Upper lobe of right lung (tissue), 1 donor: ENCODE data around the gene NOA1. TPM values are rescaled to one million over a fixed set of nuclear protein-coding genes. Genes with fewer than 3 reads are reported as not detected.
"Not testable (repeated sequence)": the region's sequence is repeated elsewhere in the genome, so short reads cannot be mapped to it uniquely, and the experiment has no call there.

Source experiments
- ATAC-seq: fragments of 200-7000 bp; cut with Tn5 transposase; one replicate; pipeline ENCODE4 v1.9.1; 2020; ENCODE audit warnings: mild to moderate bottlenecking, moderate library complexity
- DNase-seq: peaks from one replicate; pipeline ENCODE4 v3.0.0-alpha.2; 2020
- H3K27ac ChIP-seq: fragments of 200-600 bp; one replicate; pipeline ENCODE4 v1.8.0; 2022
- H3K27me3 ChIP-seq: fragments of 200-600 bp; one replicate; pipeline ENCODE4 v1.8.0; 2022; ENCODE audit warnings: mild to moderate bottlenecking
- H3K36me3 ChIP-seq: fragments of 200-600 bp; one replicate; pipeline ENCODE4 v1.8.0; 2022
- H3K4me1 ChIP-seq: fragments of 200-600 bp; one replicate; pipeline ENCODE4 v1.8.0; 2022
- H3K4me3 ChIP-seq: fragments of 200-600 bp; one replicate; pipeline ENCODE4 v1.8.0; 2022; ENCODE audit warnings: mild to moderate bottlenecking
- H3K9me3 ChIP-seq: fragments of 200-600 bp; one replicate; pipeline ENCODE4 v1.8.0; 2022
- CTCF ChIP-seq: fragments of 200-600 bp; IDR thresholded peaks from one replicate; pipeline ENCODE4 v1.8.0; 2022; ENCODE audit warnings: antibody characterized with exemption
- intact Hi-C: fragments of 100-400 bp; cut with DNase I; formaldehyde crosslinking; loops from one replicate; pipeline ENCODE4 v1.11.0; 2022
- total RNA-seq: library from RNA; stranded (reverse); fragmentation: NEBNext Ultra II Directional; extraction: Animal tissue kit (Norgen Biotek cat#: 25700); gene quantifications from one replicate; pipeline ENCODE4 v1.2.1, GENCODE V29; 2021
- donor health status: DM: no; HTN: yes; CAD: no; lungs with severe emphysema.

The NOA1 gene
- total RNA-seq, 1 donor from 2014 or later: 14.5 TPM

GRCh38 chr4:56937262-56937661 lies 40.1 kb downstream of the NOA1 start:
- no peak for TF ChIP-seq CTCF
- no peaks in the 10 kb centered on the region for H3K4me1 ChIP-seq
- no peak overlapping the region for H3K27ac ChIP-seq
- no peak overlapping the region for H3K4me3 ChIP-seq
- no peaks in the 10 kb centered on the region for H3K9me3 ChIP-seq
- intact Hi-C loops: no loop called here
- ATAC-seq: no peak
- no peaks in the 10 kb centered on the region for H3K27me3 ChIP-seq
- DNase-seq: no peak
- peaks cover 10% of the 10 kb centered on the region for H3K36me3 ChIP-seq

GRCh38 chr4:56931924-56932323 lies 45.5 kb downstream of the NOA1 start:
- no peaks in the 10 kb centered on the region for H3K4me1 ChIP-seq
- ATAC-seq (no peak), DNase-seq (no peak)
- no peaks in the 10 kb centered on the region for H3K27me3 ChIP-seq
- intact Hi-C loops: no loop called here
- H3K9me3 ChIP-seq: no peaks in the 10 kb centered on the region
- H3K4me3 ChIP-seq: no peak overlapping the region
- no peak overlapping the region for H3K27ac ChIP-seq
- no peak for TF ChIP-seq CTCF
- peaks cover 28% of the 10 kb centered on the region for H3K36me3 ChIP-seq

GRCh38 chr4:56930638-56931037 lies 46.8 kb downstream of the NOA1 start:
- DNase-seq: no peak
- no peak overlapping the region for H3K27ac ChIP-seq
- no peaks in the 10 kb centered on the region for H3K27me3 ChIP-seq
- H3K9me3 ChIP-seq: no peaks in the 10 kb centered on the region
- H3K36me3 ChIP-seq: peaks cover 30% of the 10 kb centered on the region
- no peak for ATAC-seq
- intact Hi-C loops: no loop called here
- H3K4me3 ChIP-seq: no peak overlapping the region
- H3K4me1 ChIP-seq: no peaks in the 10 kb centered on the region
- TF ChIP-seq CTCF: no peak

GRCh38 chr4:56927196-56927595 lies 50.2 kb downstream of the NOA1 start:
- Histone ChIP-seq H3K27me3 (no peaks in the 10 kb centered on the region), H3K9me3 (no peaks in the 10 kb centered on the region), H3K27ac (no peak overlapping the region), H3K36me3 (peaks cover 61% of the 10 kb centered on the region), H3K4me1 (no peaks in the 10 kb centered on the region), H3K4me3 (no peak overlapping the region)
- ATAC-seq: no peak
- no peak for TF ChIP-seq CTCF
- intact Hi-C loops: no loop called here
- DNase-seq: no peak

- intact Hi-C loops, ATAC-seq, DNase-seq, H3K27ac ChIP-seq, H3K9me3 ChIP-seq, H3K4me3 ChIP-seq, H3K27me3 ChIP-seq: not testable (repeated sequence)
- Histone ChIP-seq H3K4me1 (peaks cover 45% of the 10 kb centered on the region), H3K36me3 (peaks cover 30% of the 10 kb centered on the region)
These were observed 62.4 kb downstream of the NOA1 start for GRCh38 chr4:56914977-56915376.

- no peaks in the 10 kb centered on the region for H3K9me3 ChIP-seq
- ATAC-seq: no peak
- H3K36me3 ChIP-seq: peaks cover 23% of the 10 kb centered on the region
- no peak for TF ChIP-seq CTCF
- no peak for DNase-seq
- no peaks in the 10 kb centered on the region for H3K27me3 ChIP-seq
- intact Hi-C loops: no loop called here
- H3K27ac ChIP-seq: no peak overlapping the region
- H3K4me3 ChIP-seq: no peak overlapping the region
- H3K4me1 ChIP-seq: peaks cover 49% of the 10 kb centered on the region
These were observed 63.1 kb downstream of the NOA1 start for GRCh38 chr4:56914336-56914735.

Other genes starting within 250 kb of the NOA1 start
- not detected for gene SPINK2, start 155.9 kb downstream of the NOA1 start, total RNA-seq
- 39.0 TPM for gene REST, start 69.7 kb downstream of the NOA1 start, total RNA-seq
- 65.8 TPM for gene POLR2B, start 1.3 kb upstream of the NOA1 start, total RNA-seq
- 661 TPM for gene IGFBP7, start 132.8 kb upstream of the NOA1 start, total RNA-seq